OCI-LY1 (cell line): ENCODE measurements around the gene PHF19.

Experiments
- CTCF ChIP-seq: fragments of 200-600 bp; sonication (generic), shearing (Covaris generic); IDR thresholded peaks from 2 replicates; pipeline ENCODE4 v1.5.1; 2017; ENCODE audit warnings: mild to moderate bottlenecking, antibody characterized with exemption, low read length, moderate library complexity, mixed read lengths
- EZH2 ChIP-seq: fragments of 200-600 bp; sonication (generic), shearing (Covaris generic); IDR thresholded peaks from 2 replicates; pipeline ENCODE4 v1.8.0; 2017; ENCODE audit warnings: borderline replicate concordance, mixed run types, mild to moderate bottlenecking, antibody characterized with exemption, low read length, moderate library complexity, mixed read lengths

GRCh38 chr9:120901755-120902568, 25.0 kb upstream of the PHF19 start:
- no peak for TF ChIP-seq CTCF
- TF ChIP-seq EZH2: no peak
